GM12878 (cell line): ENCODE data around the gene PAPPA. TPM values are rescaled to one million over a fixed set of nuclear protein-coding genes. Genes with fewer than 3 reads are reported as not detected.

ENCODE experiments used
- ATAC-seq: fragments of 200-7000 bp; cut with Tn5 transposase; 3 replicates; pipeline ENCODE4 v1.9.1; 2020; ENCODE audit warnings: mild to moderate bottlenecking, moderate library complexity
- BruUV-seq: library from RNA; stranded (reverse); fragments of 400-500 nt; replicated peaks from 2 replicates; lab custom pipeline; 2021; lab: Mats Ljungman, UMichigan
- CTCF ChIA-PET: fragments of 300-600 bp; sonication (Branson Sonifier 250); formaldehyde crosslinking; extraction: SDS; loops from one replicate; lab custom pipeline; 2021; ENCODE audit warnings: inconsistent platforms; lab: Yijun Ruan, JAX
- POLR2A ChIA-PET: fragments of 350-600 bp; formaldehyde crosslinking; extraction: SDS; loops from one replicate; lab custom pipeline; 2021; ENCODE audit warnings: inconsistent platforms; lab: Charles Lee
- RAD21 ChIA-PET: fragments of 300-600 bp; sonication (Branson Sonifier 250); formaldehyde crosslinking; loops from one replicate; lab custom pipeline; 2023; ENCODE audit warnings: antibody characterized with exemption; ENCODE audit not compliant: unreplicated experiment; lab: Charles Lee
- SMC1A ChIA-PET: fragments of 300-600 bp; sonication (Branson Sonifier 250); formaldehyde crosslinking; loops from one replicate; lab custom pipeline; 2023; ENCODE audit not compliant: unreplicated experiment, uncharacterized antibody; lab: Charles Lee
- DNase-seq: peaks from one replicate; pipeline ENCODE4 v3.0.0-alpha.2; 2011; ENCODE audit warnings: low read depth, low spot score
- FAIRE-seq: peaks from 3 replicates; lab custom pipeline; 2011; peaks lifted over from hg19 to GRCh38; lab: Jason Lieb, UNC
- H2AFZ ChIP-seq: 2 replicates; pipeline ENCODE4 v1.6.0; 2011; ENCODE audit warnings: low read depth, low read length, control low read depth; ENCODE audit not compliant: control insufficient read depth
- H3K27ac ChIP-seq: 2 replicates; pipeline ENCODE4 v1.5.1; 2011; ENCODE audit warnings: control low read depth; ENCODE audit not compliant: control insufficient read depth, insufficient read depth
- H3K27me3 ChIP-seq, 2 experiments: replicated peaks in 1 of 2; 2 replicates each; pipeline versions ENCODE4 v1.6.0 to v1.6.1; 2011; ENCODE audit warnings: low read length in 1 of 2; ENCODE audit not compliant: control insufficient read depth in 2 of 2, insufficient read depth in 2 of 2
- H3K36me3 ChIP-seq, 2 experiments: 2 replicates each; pipeline ENCODE4 v1.5.1; 2011; ENCODE audit warnings: low read length in 1 of 2; ENCODE audit not compliant: control insufficient read depth in 2 of 2, insufficient read depth in 2 of 2
- H3K4me1 ChIP-seq: 2 replicates; pipeline ENCODE4 v1.6.1; 2011; ENCODE audit warnings: mild to moderate bottlenecking, low read length, moderate library complexity, mixed read lengths; ENCODE audit not compliant: control insufficient read depth, insufficient read depth
- H3K4me2 ChIP-seq: 2 replicates; pipeline ENCODE4 v1.6.0; 2011; ENCODE audit warnings: control low read depth; ENCODE audit not compliant: control insufficient read depth, insufficient read depth
- H3K4me3 ChIP-seq: fragments of 200-600 bp; sonication (generic); 2 replicates; pipeline ENCODE4 v1.5.1; 2016
- H3K79me2 ChIP-seq: 2 replicates; pipeline ENCODE4 v1.6.0; 2011; ENCODE audit warnings: low read length; ENCODE audit not compliant: control insufficient read depth, insufficient read depth
- H3K9ac ChIP-seq: 2 replicates; pipeline ENCODE4 v1.8.0; 2011; ENCODE audit warnings: low read length, control low read depth, mixed read lengths; ENCODE audit not compliant: control insufficient read depth, insufficient read depth
- H3K9me3 ChIP-seq: replicated peaks from 3 replicates; pipeline ENCODE4 v1.5.1; 2011; ENCODE audit warnings: mild to moderate bottlenecking, low read length; ENCODE audit not compliant: control insufficient read depth, insufficient read depth
- H4K20me1 ChIP-seq: 2 replicates; pipeline ENCODE4 v1.6.0; 2011; ENCODE audit not compliant: control insufficient read depth, insufficient read depth
- BACH1 ChIP-seq: fragments of 450-650 bp; IDR thresholded peaks from 2 replicates; pipeline ENCODE4 v1.6.1; 2017; ENCODE audit warnings: mild to moderate bottlenecking, borderline replicate concordance
- EED ChIP-seq: sonication (generic); IDR thresholded peaks from 2 replicates; pipeline ENCODE4 v1.6.1; 2016; ENCODE audit warnings: antibody characterized with exemption, low read depth
- HDAC6 ChIP-seq: fragments of 200-600 bp; sonication (generic); IDR thresholded peaks from one replicate; pipeline ENCODE4 v1.8.0; 2017; ENCODE audit warnings: antibody characterized with exemption; ENCODE audit not compliant: unreplicated experiment
- JUNB ChIP-seq: IDR thresholded peaks from 2 replicates; pipeline ENCODE4 v1.6.1; 2016; ENCODE audit warnings: antibody characterized with exemption, mild to moderate bottlenecking
- POLR2AphosphoS5 ChIP-seq: IDR thresholded peaks from 2 replicates; pipeline ENCODE4 v1.6.1; 2011; ENCODE audit warnings: mild to moderate bottlenecking, low read length, inconsistent platforms
- TCF12 ChIP-seq: IDR thresholded peaks from 2 replicates; pipeline ENCODE4 v1.6.1; 2011; ENCODE audit warnings: low read depth, mild to moderate bottlenecking, low read length
- YY1 ChIP-seq: IDR thresholded peaks from 2 replicates; pipeline ENCODE4 v1.6.1; 2011; ENCODE audit warnings: low read depth, mild to moderate bottlenecking, low read length
- ZSCAN29 ChIP-seq: fragments of 450-650 bp; IDR thresholded peaks from 2 replicates; pipeline ENCODE4 v1.6.1; 2017; ENCODE audit warnings: mild to moderate bottlenecking, moderate library complexity
- whole genome bisulfite sequencing: methylation state at CpG from one replicate; pipeline ENCODE4 v1.1.6; 2016; ENCODE audit warnings: low lambda C conversion rate; ENCODE audit not compliant: insufficient replicate concordance, insufficient coverage; ENCODE audit errors: missing lambda C conversion rate; 5-methylcytosine and 5-hydroxymethylcytosine counted together
- in situ Hi-C: fragments of 300-500 bp; cut with MboI; formaldehyde crosslinking; loops from 9 replicates; pipeline ENCODE4 v1.14.3; 2018; ENCODE audit warnings: mixed read lengths
- intact Hi-C: fragments of 100-400 bp; cut with micrococcal nuclease; formaldehyde crosslinking; loops from one replicate; pipeline ENCODE4 v1.14.2; 2022; ENCODE audit not compliant: unreplicated experiment
- polyA plus RNA-seq, 11 experiments: library from polyadenylated mRNA; depleted of rRNA in 4 of 11; unstranded in 6 of 11; stranded (reverse) in 5 of 11; fragments of >200 nt; fragmentation: Nextera tagmentation in 4 of 11; fragmentation: Illumina TruSeq in 1 of 11; extraction: Ambion mirVana in 4 of 11; extraction: Trizol in 1 of 11; gene quantifications; 1 replicate in 1 of 11; 2 replicates in 10 of 11; pipeline versions ENCODE4 v1.2.1 to v1.2.3, GENCODE V29; 2011 to 2016; ENCODE audit warnings: inconsistent platforms in 2 of 11, missing spikeins in 2 of 11, low read depth in 1 of 11
- total RNA-seq, 4 experiments: library from RNA; depleted of rRNA in 3 of 4; stranded (reverse); fragments of >200 nt in 3 of 4; fragmentation: Illumina TruSeq in 1 of 4; extraction: Trizol in 1 of 4; gene quantifications; 2 replicates each; pipeline versions ENCODE4 v1.2.1 to v1.2.3, GENCODE V29; 2013 to 2021
- TF ChIP-seq, protein P1 (sequence below): fragments of 450-650 bp; formaldehyde crosslinking; IDR thresholded peaks from 2 replicates; pipeline ENCODE4 v1.4.0; 2022; ENCODE audit warnings: mild to moderate bottlenecking, moderate library complexity

PAPPA gene
- total and polyA plus RNA-seq, 10 of the 15 experiments (the other 5 are each of a cell fraction or from before 2014, with no cell fraction given) = under 0.01 to 0.19 (median 0.02) TPM; not detected in 4

GRCh38 chr9:116286297-116286696 is 132.7 kb downstream of the PAPPA start:
- ChIA-PET POLR2A (no interaction called here), SMC1A (no interaction called here), CTCF (interaction anchor here (1.0 kb wide), 1 partner anchor 12 kb away, joined by 3 read pairs; no protein-coding TSS in a partner anchor), RAD21 (no interaction called here)
- FAIRE-seq (no peak), DNase-seq (no peak), ATAC-seq (no peak)
- intact Hi-C loops (no loop called here), in situ Hi-C loops (no loop called here)
- Histone ChIP-seq H4K20me1 (no peaks in the 10 kb centered on the region), H3K79me2 (no peaks in the 10 kb centered on the region), H3K9me3 (no peaks in the 10 kb centered on the region), H3K4me1 (no peaks in the 10 kb centered on the region), H3K4me3 (no peak overlapping the region), H3K36me3 (no peaks in the 10 kb centered on the region), H3K9ac (no peak overlapping the region), H3K4me2 (no peak overlapping the region), H3K27ac (no peak overlapping the region), H2AFZ (no peak overlapping the region), H3K27me3 (no peaks in the 10 kb centered on the region; a peak in 1 of 4 replicates)
- WGBS = 10% methylated on average over 9 of the region's 9 CpGs
- no peak for TF ChIP-seq ZSCAN29
- TF ChIP-seq, protein P1, sequence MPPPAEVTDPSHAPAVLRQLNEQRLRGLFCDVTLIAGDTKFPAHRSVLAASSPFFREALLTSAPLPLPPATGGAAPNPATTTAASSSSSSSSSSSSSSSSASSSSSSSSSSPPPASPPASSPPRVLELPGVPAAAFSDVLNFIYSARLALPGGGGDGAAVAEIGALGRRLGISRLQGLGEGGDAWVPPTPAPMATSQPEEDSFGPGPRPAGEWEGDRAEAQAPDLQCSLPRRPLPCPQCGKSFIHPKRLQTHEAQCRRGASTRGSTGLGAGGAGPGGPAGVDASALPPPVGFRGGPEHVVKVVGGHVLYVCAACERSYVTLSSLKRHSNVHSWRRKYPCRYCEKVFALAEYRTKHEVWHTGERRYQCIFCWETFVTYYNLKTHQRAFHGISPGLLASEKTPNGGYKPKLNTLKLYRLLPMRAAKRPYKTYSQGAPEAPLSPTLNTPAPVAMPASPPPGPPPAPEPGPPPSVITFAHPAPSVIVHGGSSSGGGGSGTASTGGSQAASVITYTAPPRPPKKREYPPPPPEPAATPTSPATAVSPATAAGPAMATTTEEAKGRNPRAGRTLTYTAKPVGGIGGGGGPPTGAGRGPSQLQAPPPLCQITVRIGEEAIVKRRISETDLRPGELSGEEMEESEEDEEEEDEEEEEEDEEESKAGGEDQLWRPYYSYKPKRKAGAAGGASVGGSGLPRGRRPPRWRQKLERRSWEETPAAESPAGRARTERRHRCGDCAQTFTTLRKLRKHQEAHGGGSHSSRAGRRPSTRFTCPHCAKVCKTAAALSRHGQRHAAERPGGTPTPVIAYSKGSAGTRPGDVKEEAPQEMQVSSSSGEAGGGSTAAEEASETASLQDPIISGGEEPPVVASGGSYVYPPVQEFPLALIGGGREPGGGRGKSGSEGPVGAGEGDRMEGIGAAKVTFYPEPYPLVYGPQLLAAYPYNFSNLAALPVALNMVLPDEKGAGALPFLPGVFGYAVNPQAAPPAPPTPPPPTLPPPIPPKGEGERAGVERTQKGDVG = no peak
- TF ChIP-seq POLR2AphosphoS5 = no peak
- TF ChIP-seq EED = no peak
- TF ChIP-seq BACH1 = no peak
- TF ChIP-seq HDAC6 = no peak
- TF ChIP-seq TCF12 = no peak
- no peak for TF ChIP-seq YY1
- TF ChIP-seq JUNB = no peak
- BruUV-seq = no TSS peak
